B cell (primary cell): ENCODE results near the gene PPFIA4. TPM values are rescaled to one million over a fixed set of nuclear protein-coding genes. Genes with fewer than 3 reads are reported as not detected.
A peak's percentile ranks its signal among the peaks of the same experiment; 100 is the strongest.

Source experiments
- ATAC-seq: fragments of 200-7000 bp; cut with Tn5 transposase; one replicate; pipeline ENCODE4 v1.10.0; 2021; ENCODE audit warnings: low read depth, mild to moderate bottlenecking, moderate number of reproducible peaks, moderate library complexity
- CTCF ChIA-PET: fragments of 350-600 bp; sonication (Branson Sonifier 250); formaldehyde crosslinking; loops from one replicate; lab custom pipeline; 2021; ENCODE audit warnings: antibody characterized with exemption, inconsistent platforms; lab: Charles Lee
- POLR2A ChIA-PET: fragments of 350-600 bp; sonication (Branson Sonifier 250); formaldehyde crosslinking; loops from one replicate; lab custom pipeline; 2021; ENCODE audit warnings: antibody characterized with exemption; lab: Charles Lee
- DNase-seq: peaks from one replicate; pipeline ENCODE4 v3.0.0; 2013
- H2AFZ ChIP-seq: 2 replicates; pipeline ENCODE4 v1.6.1; 2012; ENCODE audit warnings: mild to moderate bottlenecking, low read depth, low read length; ENCODE audit not compliant: insufficient read depth, poor library complexity, severe bottlenecking
- H3K27ac ChIP-seq, 2 donors: 1 replicate in 1 of 2; 2 replicates in 1 of 2; pipeline ENCODE4 v1.5.1; 2012 to 2013; ENCODE audit warnings: low read length in 2 of 2, mild to moderate bottlenecking in 2 of 2, moderate library complexity in 1 of 2
- H3K27me3 ChIP-seq, 4 experiments: fragments of 200-600 bp in 1 of 4; sonication (generic) in 1 of 4; replicated peaks in 1 of 4; 1 replicate in 2 of 4; 2 replicates in 2 of 4; pipeline versions ENCODE4 v1.6.1 to v1.7.0; 2013 to 2016; ENCODE audit warnings: low read length in 3 of 4, mild to moderate bottlenecking in 2 of 4, mixed read lengths in 1 of 4, moderate library complexity in 1 of 4; ENCODE audit not compliant: insufficient read depth in 4 of 4, control insufficient read depth in 3 of 4; ENCODE audit errors: control extremely low read depth in 1 of 4
- H3K36me3 ChIP-seq, 2 experiments: replicated peaks in 1 of 2; 1 replicate in 1 of 2; 2 replicates in 1 of 2; pipeline versions ENCODE4 v1.6.1 to v1.7.1; 2013; ENCODE audit warnings: low read length in 1 of 2; ENCODE audit not compliant: insufficient read depth in 2 of 2, control insufficient read depth in 1 of 2; ENCODE audit errors: control extremely low read depth in 1 of 2, extremely low read depth in 1 of 2
- H3K4me1 ChIP-seq, 2 donors: fragments of 200-600 bp in 1 of 2; sonication (generic) in 1 of 2; 1 replicate in 1 of 2; 2 replicates in 1 of 2; pipeline versions ENCODE4 v1.5.1 to v1.6.1; 2013 to 2017; ENCODE audit warnings: low read length in 2 of 2; ENCODE audit not compliant: control insufficient read depth in 2 of 2, insufficient read depth in 2 of 2
- H3K4me2 ChIP-seq: replicated peaks from 2 replicates; pipeline ENCODE3; 2012; ENCODE audit warnings: mild to moderate bottlenecking, low read depth, low read length; ENCODE audit not compliant: poor library complexity, severe bottlenecking
- H3K4me3 ChIP-seq, 5 experiments: fragments of 200-600 bp in 1 of 5; sonication (generic) in 1 of 5; 1 replicate in 3 of 5; 2 replicates in 2 of 5; pipeline versions ENCODE4 v1.5.1 to v1.7.0; 2011 to 2016; ENCODE audit warnings: low read length in 4 of 5, mild to moderate bottlenecking in 4 of 5, low read depth in 2 of 5, control low read depth in 1 of 5, moderate library complexity in 1 of 5; ENCODE audit not compliant: insufficient read depth in 1 of 5; ENCODE audit errors: control extremely low read depth in 1 of 5, extremely low read depth in 1 of 5
- H3K79me2 ChIP-seq: fragments of 200-600 bp; sonication (generic); one replicate; pipeline ENCODE4 v1.6.0; 2016; ENCODE audit warnings: low read length; ENCODE audit not compliant: control insufficient read depth, insufficient read depth
- H3K9ac ChIP-seq: fragments of 200-600 bp; sonication (generic); 2 replicates; pipeline ENCODE4 v1.6.1; 2017; ENCODE audit warnings: mild to moderate bottlenecking, low read length, moderate library complexity
- H3K9me3 ChIP-seq, 3 donors: one replicate each; pipeline versions ENCODE4 v1.6.1 to v1.7.1; 2013; ENCODE audit warnings: low read length in 2 of 3; ENCODE audit not compliant: control insufficient read depth in 2 of 3, insufficient read depth in 1 of 3; ENCODE audit errors: control extremely low read depth in 1 of 3
- H4K20me1 ChIP-seq: 2 replicates; pipeline ENCODE4 v1.6.0; 2012; ENCODE audit warnings: mild to moderate bottlenecking, low read length; ENCODE audit not compliant: insufficient read depth, control insufficient read depth, poor library complexity, severe bottlenecking
- H3K27ac Mint-ChIP-seq: one replicate; pipeline ENCODE4 v1.8.0; 2021; ENCODE audit warnings: mixed read lengths
- H3K27me3 Mint-ChIP-seq: one replicate; pipeline ENCODE4 v1.8.0; 2021; ENCODE audit warnings: mixed read lengths
- H3K4me1 Mint-ChIP-seq: one replicate; pipeline ENCODE4 v1.8.0; 2021; ENCODE audit warnings: mixed read lengths
- H3K4me3 Mint-ChIP-seq: one replicate; pipeline ENCODE4 v1.8.0; 2021; ENCODE audit warnings: mixed read lengths
- H3K9me3 Mint-ChIP-seq: one replicate; pipeline ENCODE4 v1.8.0; 2022; ENCODE audit warnings: mixed read lengths; ENCODE audit not compliant: insufficient read depth
- EZH2 ChIP-seq: IDR thresholded peaks from 2 replicates; pipeline ENCODE4 v1.6.1; 2012; ENCODE audit warnings: borderline replicate concordance, low read depth, mild to moderate bottlenecking, moderate library complexity, low read length; ENCODE audit not compliant: insufficient read depth, poor library complexity, severe bottlenecking
- WGBS: methylation state at CpG from one replicate; pipeline ENCODE4 v1.1.5; 2013; ENCODE audit warnings: missing lambda C conversion rate; ENCODE audit not compliant: insufficient coverage; 5-methylcytosine and 5-hydroxymethylcytosine counted together
- intact Hi-C: fragments of 100-400 bp; cut with micrococcal nuclease; formaldehyde crosslinking; loops from one replicate; pipeline ENCODE4 v1.10.0; 2022
- polyA plus RNA-seq: library from polyadenylated mRNA; depleted of rRNA; stranded (reverse); fragments of >200 nt; gene quantifications from 2 replicates; pipeline ENCODE4 v1.2.3, GENCODE V29; 2012
- total RNA-seq, 2 donors: library from RNA; stranded (reverse); fragments of 120-200 nt in 1 of 2; gene quantifications; 1 replicate in 1 of 2; 2 replicates in 1 of 2; pipeline versions ENCODE4 v1.2.3 to v1.2.4, GENCODE V29; 2013 to 2022
- TF ChIP-seq, protein P1 (sequence below): fragments of 200-600 bp; IDR thresholded peaks from one replicate; pipeline ENCODE4 v1.8.0; 2022; ENCODE audit warnings: antibody characterized with exemption, mild to moderate bottlenecking

Gene PPFIA4
- total and polyA plus RNA-seq, 2 donors (not counting 1 experiment from before 2014, with no cell fraction given) = 0.09 to 0.62 TPM

- no peaks in the 10 kb centered on the region for H3K79me2 ChIP-seq
- no peak overlapping the region for H3K9ac ChIP-seq
- DNase-seq = no peak
- no peaks in the 10 kb centered on the region for H3K9me3 Mint-ChIP-seq
- H3K27ac ChIP-seq = no peak overlapping the region
- H3K36me3 ChIP-seq = peaks cover 4 to 13% of the 10 kb centered on the region in 2 experiments
- H3K4me3 ChIP-seq = no peak overlapping the region
- TF ChIP-seq, protein P1, sequence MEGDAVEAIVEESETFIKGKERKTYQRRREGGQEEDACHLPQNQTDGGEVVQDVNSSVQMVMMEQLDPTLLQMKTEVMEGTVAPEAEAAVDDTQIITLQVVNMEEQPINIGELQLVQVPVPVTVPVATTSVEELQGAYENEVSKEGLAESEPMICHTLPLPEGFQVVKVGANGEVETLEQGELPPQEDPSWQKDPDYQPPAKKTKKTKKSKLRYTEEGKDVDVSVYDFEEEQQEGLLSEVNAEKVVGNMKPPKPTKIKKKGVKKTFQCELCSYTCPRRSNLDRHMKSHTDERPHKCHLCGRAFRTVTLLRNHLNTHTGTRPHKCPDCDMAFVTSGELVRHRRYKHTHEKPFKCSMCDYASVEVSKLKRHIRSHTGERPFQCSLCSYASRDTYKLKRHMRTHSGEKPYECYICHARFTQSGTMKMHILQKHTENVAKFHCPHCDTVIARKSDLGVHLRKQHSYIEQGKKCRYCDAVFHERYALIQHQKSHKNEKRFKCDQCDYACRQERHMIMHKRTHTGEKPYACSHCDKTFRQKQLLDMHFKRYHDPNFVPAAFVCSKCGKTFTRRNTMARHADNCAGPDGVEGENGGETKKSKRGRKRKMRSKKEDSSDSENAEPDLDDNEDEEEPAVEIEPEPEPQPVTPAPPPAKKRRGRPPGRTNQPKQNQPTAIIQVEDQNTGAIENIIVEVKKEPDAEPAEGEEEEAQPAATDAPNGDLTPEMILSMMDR = no peak
- TF ChIP-seq EZH2 = no peak
- CTCF ChIA-PET = interaction anchor here (1.0 to 3.9 kb wide), 3 partner anchors 11 to 14 kb away, joined by 3 to 28 read pairs (median 7); no protein-coding TSS in a partner anchor
- H3K27ac Mint-ChIP-seq = no peak overlapping the region
- H3K4me1 Mint-ChIP-seq = peaks cover 16% of the 10 kb centered on the region
- peaks cover 10 to 16% of the 10 kb centered on the region in 2 donors for H3K4me1 ChIP-seq
- H3K9me3 ChIP-seq = peaks cover 0 to 7% (median 0%) of the 10 kb centered on the region in 3 donors
- H3K27me3 Mint-ChIP-seq = peaks cover 7% of the 10 kb centered on the region
- WGBS = 93% methylated on average over 9 of the region's 9 CpGs
- no peak for ATAC-seq
- POLR2A ChIA-PET = no interaction called here
- H3K4me3 Mint-ChIP-seq = peak overlapping the region; percentile 84
- H3K4me2 ChIP-seq = no peak overlapping the region
- peaks cover 0 to 16% (median 6%) of the 10 kb centered on the region in 4 experiments for H3K27me3 ChIP-seq
- no peaks in the 10 kb centered on the region for H4K20me1 ChIP-seq
- H2AFZ ChIP-seq = no peak overlapping the region
- intact Hi-C loops = loop anchor here (5.0 to 10.0 kb wide), 2 partner anchors 61 to 767 kb away; partner anchors contain the start of genes CYB5R1, ZBED6 and ZC3H11A
These were observed 1.9 kb downstream of the PPFIA4 start for GRCh38 chr1:203028067-203028783.
